Hematopoietic multipotent progenitor cell treated with erythropoietin and hydrocortisone succinate and interleukin-3 and kit ligand, for 8 days (in vitro differentiated cells): ENCODE results near the gene GAA.

ENCODE experiments used
- DNase-seq: peaks from one replicate; pipeline ENCODE4 v3.0.0-alpha.2; 2015

Gene GAA

DNA sequence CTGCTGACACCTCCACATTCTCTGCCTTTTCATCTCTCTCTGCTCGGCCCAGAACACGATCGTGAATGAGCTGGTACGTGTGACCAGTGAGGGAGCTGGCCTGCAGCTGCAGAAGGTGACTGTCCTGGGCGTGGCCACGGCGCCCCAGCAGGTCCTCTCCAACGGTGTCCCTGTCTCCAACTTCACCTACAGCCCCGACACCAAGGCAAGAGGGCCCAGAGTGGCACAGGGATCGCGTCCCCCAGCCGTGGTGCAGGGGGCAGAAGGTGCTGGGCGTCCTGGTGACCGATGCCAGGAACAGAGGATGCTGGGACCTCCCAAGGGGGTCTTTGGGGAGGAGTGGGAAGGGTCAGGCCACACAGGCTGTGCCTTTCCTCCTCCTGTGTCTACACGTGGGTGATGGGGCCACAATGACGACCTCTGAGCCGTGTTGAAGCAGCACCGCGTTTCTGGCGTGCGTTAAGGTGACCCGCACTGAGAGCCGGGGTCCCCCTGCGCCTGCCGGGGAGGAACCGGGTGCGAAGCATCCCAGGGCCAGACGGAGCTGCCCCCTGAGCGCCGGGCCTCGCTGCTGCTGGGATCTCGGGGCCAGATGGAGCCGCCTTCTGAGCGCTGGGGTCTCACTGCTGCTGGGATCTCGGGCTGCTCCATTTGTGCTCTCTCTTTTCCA lies 17.4 kb downstream of the GAA start:
- no peak for DNase-seq

DNA sequence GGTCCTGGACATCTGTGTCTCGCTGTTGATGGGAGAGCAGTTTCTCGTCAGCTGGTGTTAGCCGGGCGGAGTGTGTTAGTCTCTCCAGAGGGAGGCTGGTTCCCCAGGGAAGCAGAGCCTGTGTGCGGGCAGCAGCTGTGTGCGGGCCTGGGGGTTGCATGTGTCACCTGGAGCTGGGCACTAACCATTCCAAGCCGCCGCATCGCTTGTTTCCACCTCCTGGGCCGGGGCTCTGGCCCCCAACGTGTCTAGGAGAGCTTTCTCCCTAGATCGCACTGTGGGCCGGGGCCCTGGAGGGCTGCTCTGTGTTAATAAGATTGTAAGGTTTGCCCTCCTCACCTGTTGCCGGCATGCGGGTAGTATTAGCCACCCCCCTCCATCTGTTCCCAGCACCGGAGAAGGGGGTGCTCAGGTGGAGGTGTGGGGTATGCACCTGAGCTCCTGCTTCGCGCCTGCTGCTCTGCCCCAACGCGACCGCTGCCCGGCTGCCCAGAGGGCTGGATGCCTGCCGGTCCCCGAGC lies 17.9 kb downstream of the GAA start:
- no peak for DNase-seq

DNA sequence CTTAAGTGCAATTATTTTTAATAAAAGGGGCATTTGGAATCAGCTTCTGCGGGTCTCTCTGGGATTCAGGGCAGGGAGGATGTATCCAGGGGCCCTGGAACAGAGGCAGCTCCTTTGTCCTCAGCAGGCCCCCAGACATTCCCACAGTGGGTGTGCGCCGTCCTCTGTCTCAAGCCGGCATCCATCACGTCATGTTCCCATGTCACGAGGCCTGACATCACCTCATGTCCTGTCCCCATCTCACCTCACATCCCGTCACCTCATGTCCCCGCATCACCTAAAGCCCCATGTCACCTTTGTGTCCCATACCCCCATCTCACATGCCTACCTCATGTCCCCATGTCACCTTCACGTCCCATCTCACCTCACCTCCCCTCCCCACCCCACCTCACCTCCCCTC lies 18.5 kb downstream of the GAA start:
- DNase-seq, result no peak

DNA sequence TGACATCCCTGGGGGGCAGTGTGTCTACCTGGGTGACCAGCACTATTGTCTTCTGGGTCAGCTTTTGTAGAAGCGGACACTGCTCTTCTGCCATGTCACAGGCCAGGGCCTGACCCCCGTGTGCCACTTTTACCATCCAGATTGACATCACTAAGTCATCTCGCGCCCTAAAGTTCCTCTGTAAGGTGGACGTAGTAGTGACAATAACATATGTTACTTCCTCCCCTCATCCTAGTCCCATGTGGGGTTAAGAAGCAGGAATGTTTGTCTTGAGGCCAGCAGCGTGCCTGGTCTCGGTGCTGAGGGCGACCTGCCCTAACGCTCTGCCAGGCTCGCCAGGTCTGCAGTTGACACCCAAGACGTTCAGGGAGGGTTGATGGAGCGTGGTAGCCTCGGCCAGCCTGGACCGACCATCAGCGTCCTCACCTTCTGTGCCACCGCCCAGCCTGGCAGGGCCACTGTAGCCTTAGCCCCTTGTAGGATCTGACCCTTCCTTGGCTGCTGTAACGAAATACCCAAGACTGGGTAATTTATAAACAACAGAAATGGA lies 20.7 kb downstream of the GAA start:
- DNase-seq, result no peak

DNA sequence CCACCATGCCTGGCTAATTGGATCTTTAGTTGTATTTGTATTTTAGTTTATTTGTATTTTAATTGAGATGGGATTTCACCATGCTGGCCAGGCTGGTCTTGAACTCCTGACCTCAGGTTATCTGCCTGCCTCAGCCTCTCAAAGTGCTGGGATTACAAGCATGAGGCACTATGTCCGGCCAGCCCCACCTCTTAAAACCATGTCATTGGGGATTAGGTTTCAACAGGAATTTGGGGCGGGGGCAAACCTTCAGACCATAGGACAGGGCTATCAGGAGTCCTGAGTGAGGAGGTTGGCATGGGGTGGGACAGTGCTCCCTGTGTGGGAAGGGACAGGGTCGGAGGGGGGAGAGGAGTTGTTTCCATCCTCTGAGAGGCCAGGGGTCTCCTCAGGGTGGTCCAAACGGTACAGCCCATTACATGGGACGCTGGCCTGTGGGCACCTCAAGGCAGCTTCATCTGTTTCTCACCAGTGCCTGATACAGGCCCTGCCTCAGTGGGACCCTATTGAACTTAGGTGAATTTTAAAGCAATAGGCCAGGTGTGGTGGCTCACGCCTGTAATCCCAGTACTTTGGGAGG lies 21.6 kb downstream of the GAA start:
- no peak for DNase-seq

DNA sequence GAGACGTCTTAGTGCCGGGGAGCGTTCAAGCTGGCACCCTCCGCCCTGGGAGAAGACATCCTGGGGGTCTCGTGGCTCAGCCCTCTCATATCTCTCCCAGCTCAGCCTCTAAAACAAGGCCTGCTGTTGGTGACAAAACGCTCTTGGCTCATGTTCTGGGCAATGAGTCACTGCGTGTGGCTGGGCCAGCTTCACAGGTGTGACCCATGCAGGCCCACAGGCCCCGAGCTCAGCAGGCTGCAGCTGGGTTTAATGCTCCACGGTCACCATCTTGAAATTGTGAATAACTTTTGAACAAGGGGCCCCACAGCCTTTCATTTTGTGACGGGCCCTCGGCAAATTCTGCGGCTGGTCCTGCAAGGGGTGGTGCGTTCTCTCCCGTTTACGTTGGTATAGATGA lies 22.4 kb downstream of the GAA start:
- no peak for DNase-seq

DNA sequence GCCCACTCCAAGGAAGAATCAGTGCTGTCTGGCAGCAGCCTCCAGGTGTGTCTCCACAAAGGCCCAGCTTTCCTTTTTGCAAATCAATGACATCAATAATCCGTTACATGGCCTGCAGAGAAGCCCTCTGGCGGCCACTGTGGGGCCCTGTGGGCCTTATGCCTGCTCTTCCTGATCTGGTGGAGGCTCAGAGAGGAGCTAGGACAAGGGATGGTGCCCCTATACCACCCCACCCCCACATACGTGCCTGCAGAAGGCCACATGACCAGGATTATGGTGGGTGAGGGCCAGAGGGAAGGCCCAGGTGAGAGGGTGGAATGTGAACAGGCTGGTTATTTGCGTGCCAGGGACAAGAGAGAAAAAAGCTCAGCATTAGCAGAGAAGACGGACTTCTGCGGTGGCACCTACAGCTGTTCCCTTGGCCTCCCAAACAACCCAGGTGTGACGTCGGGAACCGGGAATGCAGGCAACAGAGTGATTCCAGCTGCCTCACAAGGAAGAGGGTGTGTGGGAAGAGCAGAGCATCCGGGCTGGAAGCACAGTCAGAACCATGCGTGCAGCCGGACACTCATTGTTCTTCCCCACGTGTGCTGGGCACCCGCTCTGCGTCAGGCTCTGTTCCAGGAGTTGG lies 23.1 kb downstream of the GAA start:
- no peak for DNase-seq

DNA sequence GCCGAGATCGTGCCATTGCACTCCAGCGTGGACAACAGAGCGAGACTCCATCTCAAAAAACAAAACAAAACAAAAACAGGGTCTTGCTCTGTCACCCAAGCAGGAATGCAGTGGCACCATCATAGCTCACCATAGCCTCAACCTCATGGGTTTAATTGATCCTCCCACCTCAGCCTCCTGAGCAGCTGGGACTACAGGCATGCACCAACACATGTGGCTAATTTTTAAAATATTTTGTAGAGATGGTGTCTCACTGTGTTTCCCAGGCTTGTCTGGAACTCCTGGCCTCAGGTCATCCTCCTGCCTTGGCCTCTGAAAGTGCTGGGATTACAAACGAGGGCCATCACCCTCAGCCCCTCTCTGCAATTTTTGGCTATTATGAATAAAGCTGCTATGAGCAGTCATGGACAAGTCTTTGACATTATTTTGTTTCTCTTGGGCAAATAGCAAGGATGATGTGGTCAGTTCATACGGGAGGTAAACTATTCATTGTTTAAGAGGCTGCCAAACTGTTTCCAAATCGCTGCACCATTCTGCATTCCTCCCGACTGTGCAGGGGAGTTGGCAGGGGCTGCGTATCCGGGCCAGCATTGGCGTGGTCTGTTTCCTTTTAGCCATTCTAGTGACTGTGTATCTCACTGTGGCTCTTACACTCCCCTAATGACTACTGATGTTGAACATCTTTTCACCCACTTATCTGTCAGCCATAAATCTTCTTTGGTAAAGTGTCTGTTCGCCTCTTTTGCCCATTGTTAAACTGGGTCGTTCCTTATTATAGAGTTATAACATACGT lies 24.5 kb downstream of the GAA start:
- DNase-seq, result no peak

DNA sequence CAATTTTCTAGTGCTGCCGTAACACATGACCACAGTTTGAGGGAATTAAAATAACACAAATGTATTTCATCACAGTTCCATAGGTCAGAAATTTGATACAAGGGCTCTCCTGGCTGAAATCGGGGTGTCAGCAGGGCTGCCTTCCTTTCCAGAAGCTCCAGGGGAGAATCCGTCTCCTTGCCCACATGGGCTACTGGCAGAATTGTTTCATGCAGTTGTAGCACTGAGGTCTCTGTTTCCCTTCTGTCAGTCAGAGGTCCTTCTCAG lies 25.0 kb downstream of the GAA start:
- DNase-seq, result no peak

DNA sequence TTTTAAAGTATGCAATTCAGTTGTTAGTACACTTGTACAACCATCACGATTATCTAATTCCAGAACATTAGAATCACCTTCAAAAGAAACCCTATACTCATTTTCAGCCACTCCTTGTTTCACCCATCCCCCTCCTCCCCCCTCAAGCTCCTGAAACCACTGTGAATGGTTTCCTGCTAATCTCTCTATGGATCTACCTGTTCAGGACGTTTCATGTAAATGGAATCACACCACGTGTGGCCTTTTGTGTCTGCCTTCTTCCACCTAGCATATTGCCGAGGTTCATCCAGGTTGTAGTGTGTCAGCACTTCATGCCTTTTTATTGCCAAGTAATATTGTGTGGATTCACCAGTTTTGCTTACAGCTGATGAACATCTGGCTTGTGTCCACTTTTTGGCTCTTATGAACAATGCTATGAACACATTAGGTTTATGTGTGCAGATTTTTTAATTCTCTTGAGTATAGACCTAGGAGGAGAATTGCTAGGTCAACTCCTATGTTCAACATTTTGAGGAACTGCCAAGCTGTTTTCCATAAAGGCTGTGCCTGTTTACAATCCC lies 27.7 kb downstream of the GAA start:
- DNase-seq, result no peak

DNA sequence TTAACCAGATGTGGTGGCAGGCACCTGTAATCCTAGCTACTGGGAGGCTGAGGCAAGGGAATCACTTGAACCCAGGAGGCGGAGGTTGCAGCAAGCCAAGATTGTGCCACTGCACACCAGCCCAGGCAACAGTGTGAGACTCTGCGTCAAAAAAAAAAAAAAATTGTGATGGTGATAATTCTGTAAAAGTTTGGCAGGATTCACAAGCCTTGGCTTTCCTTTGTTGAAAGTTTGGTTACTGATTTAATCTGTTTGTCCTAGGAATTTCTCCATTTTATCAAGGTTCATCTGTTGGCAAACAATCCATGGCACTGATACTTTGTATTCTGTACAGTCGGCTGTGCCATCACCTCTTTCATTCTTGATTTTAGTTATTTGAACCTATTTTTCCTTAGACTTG lies 29.6 kb downstream of the GAA start:
- no peak for DNase-seq

DNA sequence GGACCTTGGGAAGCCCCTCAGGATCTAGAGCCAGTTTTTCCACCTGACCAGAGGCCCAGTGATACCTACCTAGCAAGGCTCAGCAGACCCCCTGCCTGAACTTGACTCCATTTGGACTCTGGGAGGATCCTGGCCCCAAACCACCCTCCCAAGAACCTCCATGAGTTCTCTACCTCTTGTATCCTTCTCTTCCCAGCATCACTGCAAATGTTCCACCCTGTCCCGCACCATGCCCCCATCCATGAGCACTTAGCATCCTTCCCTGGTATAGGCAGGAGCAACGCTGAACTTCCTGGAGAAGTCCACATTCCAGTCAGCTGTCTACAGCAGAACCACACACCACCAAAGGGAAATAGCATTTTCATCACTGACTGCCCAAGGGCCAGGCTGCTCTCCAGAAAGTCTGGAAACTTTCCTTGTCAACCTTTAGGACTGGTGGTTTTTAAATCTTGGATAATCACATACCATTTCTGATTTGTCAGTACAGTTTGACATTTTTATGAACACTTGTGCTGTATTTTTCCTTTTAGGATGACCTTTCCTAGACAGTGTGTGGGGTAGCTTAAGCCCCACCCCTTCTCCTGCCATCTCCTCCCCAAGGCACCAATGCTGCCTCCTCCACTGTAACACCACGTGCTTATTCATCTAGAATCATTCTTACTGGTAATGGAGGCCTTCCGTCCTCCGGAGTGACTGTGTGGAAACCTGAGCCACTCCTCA lies 31.7 kb downstream of the GAA start:
- DNase-seq, result no peak

DNA sequence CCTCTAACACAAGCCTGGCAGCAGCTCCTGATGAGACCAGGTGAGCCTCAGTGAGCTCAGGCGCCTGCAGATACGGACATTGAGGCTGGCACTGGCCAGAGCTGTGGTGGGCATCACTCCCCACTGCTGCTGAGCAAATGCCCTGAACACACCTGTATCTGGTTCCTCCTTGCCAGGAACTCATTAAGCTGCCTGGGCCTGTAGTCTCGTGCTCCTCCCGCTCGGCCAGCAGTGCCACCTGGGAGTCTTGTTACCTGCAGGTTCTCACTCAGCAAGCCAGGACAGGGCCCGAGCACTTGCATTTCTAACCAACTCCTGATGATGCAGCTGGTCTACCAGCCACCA lies 32.2 kb downstream of the GAA start:
- no peak for DNase-seq

DNA sequence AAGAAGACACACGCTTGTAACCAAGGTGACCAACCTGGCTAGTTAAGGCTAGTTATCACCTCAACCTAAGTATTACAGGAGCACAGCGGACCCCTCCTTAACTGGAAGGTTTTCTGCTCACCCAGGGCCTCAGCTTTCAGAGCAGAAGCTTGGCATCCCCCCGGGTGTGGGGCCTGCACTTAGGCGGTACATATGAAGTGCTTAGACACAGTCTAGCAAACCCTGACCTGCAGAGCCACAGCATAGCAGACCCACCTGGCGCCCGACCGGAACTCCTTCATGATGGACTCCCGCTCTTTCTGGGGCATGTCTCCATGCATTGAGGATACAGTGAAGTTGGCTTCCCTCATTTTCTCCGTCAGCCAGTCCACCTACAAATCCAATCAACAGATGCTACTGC lies 35.8 kb downstream of the GAA start:
- no peak for DNase-seq

DNA sequence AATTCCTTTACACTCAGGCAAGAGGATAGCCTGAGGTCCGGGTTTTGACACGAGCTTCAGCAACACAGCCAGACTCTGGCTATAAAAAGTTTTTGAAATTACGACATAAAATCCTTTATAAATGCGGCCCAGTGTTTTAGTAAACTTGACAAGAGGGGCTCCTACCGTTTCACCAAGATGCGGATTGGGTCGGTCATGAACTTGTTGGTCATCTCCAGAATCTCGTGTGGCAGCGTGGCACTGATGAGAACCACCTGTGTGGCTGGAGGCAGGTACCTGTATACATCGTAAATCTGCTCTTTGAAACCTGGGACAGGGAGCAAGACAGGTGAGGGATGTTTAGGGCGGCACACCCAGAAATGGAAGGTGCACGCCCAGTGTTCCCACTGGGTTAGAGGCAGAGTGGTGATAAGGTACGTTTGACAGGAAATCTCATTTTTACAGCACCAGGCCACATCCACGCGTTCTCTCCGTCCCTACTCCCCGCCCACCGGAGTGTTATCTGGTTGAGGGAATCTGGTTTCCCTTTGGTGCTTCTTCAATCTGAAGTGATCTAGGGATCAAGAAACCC lies 37.6 kb downstream of the GAA start:
- no peak for DNase-seq

DNA sequence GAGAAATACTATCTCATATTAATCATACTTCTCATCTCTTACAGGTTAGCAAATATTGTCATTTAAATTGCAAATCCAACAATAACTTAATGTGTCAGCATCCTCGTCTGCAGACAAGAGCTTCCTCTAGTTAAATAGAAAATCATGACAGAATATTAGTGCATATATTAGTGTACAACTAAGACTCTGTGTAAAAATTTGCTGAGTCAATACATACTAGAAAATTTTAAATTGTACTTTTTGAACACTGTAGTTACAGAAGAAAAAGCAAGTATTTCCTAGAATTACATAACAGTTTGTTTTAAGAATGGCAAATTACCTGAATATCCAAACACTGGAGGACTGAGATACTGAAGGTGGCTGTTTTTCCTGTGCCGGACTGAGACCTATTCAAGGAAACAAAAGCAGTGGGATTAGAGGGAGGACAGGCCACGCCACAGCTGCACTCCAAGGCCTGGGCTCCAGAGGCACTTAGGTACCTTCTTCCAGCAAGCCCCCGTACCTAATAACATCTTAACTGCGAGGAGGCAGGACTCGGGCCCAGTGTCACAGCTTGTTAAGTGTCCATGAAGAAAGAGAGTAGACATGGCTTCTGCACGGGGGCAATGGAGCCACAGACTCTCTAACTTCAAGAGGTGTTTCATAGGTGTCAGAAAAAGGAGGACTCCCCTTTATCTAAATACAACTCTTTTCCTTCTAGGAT lies 40.2 kb downstream of the GAA start:
- no peak for DNase-seq

DNA sequence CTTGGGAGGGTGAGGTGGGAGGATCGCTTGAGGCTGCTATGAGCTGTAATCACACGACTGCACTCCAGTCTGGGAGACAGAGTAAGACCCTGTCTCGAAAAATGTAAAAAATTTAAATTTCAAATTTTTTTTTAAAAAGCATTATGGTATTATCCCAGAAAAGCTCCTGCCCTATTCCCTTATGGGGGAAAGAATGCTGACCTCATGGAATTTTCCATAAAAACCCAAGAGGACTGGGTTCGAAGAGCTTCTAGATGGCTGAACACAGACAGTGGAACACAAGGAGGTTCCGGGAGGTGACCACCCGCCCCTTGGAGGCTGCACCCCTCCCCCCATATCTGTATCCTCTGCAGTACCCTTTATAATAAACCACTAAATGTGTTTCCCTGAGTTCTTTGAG lies 41.5 kb downstream of the GAA start:
- no peak for DNase-seq

DNA sequence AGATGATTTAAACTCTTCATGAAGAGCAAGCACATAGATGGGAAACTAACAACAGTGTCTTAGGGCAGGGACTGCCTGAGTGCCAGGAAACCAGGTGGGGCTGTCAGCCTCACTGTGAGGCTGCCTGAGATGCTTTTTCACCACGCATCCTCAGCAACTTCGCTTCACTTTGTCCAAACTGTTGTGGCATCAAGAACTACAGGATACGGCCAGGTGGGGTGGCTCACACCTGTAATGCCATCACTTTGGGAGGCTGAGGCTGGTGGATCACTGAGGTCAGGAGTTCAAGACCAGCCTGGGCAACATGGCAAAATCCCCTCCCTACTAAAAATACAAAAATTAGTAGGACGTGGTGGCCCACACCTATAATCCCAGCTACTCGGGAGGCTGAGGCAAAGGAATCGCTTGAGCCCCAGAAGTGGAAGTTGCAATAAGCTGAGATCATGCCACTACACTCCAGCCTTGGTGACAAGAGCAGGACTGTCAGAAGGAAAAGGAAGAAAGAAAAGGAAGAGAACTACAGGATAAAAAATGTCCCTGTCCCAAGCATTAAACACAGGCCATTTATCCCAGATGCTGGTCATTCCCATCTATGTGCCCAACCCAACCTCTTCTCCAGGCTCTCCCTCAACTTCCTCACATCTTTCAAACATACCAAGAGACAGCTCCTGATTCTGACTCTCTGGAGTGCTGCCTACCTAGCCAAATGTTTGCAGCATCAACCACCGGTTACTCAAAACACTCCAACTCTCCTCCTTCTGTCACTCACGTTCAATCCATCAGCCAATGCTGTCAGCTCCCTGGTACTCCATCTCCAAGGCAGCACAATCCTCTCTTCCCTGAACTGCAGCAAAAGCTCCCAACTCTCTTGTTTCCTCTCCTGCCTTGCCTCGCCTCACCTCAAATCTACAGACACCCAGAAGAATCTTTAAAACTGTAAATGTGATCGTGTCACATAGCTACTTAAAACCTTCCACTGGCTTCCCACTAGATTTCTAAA lies 44.0 kb downstream of the GAA start:
- peak; percentile 16 for DNase-seq

DNA sequence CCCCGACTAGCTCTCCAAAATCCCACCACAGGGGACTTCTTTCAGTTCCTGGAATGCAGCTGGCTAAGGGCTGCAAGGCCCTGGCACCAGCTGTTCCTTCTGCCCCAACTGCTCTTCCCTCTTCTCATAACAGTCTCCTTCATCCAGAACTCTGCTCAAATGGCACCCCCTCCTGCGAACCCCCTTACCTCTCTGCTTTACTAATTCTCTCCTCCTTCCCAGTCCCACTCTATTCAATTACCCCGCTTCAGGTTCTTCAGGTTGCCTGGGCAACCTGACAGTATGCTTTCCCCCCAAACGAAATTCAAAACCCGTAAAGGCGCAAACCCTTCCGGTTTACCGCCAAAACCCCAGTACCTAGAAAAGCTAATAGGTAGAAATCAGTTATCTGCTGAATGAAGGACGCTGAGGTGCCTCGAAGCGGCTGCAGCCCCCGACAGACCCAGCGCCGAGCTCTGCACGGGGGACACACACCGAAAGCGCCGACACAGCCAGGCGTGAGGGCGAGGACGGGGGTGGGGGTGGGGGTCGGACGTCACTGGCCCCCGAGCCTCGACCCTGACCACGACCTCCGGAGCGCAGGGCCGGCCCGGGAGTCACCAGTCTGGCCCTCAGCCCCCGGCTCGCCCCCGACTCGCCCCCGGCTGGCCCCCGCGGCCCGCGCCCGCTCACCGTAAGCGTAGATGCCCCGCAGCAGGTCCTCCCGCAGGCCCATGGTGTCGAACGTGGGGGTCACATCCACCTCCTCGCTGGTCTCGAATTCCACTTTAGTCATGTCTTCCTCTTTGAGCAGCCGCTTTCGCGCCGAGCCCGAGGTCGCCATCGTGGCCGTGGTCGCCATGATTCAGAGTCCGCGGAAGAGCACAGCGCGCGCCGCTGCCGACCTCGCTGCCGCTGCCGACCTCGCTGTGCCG lies 45.0 kb downstream of the GAA start:
- peak; percentile 31 for DNase-seq
